Measurements from ENCODE around the gene LIN7C.
"Not testable (repeated sequence)": the region's sequence is repeated elsewhere in the genome, so short reads cannot be mapped to it uniquely, and the experiment has no call there.

The LIN7C gene

DNA sequence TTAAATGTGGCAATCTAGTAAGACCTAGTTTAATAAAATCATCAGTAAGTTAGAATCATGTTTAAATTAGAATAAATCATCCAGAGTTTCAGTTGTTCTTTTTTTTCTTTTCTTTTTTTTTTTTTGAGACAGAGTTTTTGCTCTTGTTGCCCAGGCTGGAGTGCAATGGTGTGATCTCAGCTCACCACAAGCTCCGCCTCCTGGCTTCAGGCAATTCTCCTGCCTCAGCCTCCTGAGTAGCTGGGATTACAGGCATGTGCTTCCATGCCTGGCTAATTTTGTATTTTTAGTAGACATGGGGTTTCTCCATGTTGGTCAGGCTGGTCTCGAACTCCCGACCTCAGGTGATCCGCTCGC is 58.4 kb downstream of the LIN7C start:
- not testable (repeated sequence) for DNase-seq (ENCODE audit: low read depth, low spot score)

DNA sequence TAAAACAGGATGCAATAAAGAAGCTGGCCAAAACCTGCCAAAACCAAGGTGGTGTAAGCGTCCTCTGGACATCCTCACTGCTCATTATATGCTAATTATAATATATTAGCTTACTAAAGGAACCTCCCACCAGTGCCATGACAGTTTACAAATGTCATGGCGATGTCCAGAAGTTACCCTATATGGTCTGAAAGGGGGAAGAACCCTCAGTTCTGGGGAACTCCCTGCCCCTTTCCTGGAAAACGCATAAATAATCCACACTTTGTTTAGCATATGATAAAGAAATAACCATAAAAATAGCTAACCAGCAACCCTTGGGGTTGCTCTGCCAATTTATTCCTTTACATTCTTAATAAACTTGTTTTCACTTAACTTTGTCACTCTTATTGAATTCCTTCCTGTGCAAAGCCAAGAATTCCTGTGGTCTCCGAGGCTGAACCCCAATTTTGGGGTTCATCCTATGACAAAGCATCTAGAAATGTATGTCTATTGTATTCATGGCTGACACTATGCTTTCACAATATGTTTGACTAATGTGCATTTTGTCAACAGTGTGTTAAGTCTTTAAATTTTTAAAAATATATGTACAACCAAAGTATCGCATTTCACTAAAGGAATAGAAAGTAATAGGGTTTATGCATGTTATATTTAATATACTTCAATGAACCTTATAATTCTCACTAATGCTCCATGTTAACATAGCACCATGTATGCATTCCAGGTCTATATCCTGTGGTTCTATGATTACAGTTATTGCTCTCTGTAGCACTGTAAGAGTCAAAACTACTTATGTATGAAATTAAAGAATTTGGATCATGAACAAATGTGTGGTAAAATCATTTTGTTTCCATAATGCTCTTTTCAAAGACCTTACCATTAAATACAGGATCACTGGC is 59.0 kb downstream of the LIN7C start:
- DNase-seq (ENCODE audit: low read depth, low spot score) = no peak

DNA sequence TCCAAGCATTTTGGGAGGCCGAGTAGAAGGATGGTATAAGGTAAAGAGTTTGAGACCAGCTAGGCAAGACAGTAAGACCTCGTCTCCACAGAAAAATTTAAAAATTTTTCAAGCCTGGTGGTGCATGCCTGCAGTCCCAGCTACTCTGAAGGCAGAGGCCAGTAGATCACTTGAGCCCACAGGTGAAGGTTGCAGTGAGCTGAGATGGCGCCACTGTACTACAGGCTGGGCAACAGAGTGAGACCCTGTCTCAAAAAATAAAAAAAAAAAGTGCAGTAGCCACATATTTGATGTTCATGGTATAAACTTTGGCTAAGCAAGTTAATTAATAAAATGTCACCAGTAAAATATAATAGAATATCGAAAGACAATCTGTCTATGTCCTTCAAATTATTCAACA is 60.9 kb downstream of the LIN7C start:
- no peak for DNase-seq (ENCODE audit: low read depth, low spot score)

- DNase-seq (ENCODE audit: low read depth, low spot score) = no peak
Observed at GRCh38 chr11:27444801-27445215, 61.8 kb downstream of the LIN7C start.
